Caco-2 (cell line): ENCODE data around the gene CCDC120. TPM values are rescaled to one million over a fixed set of nuclear protein-coding genes. Genes with fewer than 3 reads are reported as not detected.

Experiments
- BruUV-seq: library from RNA; stranded (reverse); fragments of 400-500 nt; replicated peaks from 2 replicates; lab custom pipeline; 2021; lab: Mats Ljungman, UMichigan
- CTCF ChIA-PET: fragments of 300-600 bp; sonication (Branson Sonifier 250); formaldehyde crosslinking; loops from one replicate; lab custom pipeline; 2022; ENCODE audit warnings: antibody characterized with exemption; lab: Charles Lee
- POLR2A ChIA-PET: fragments of 300-600 bp; sonication (Branson Sonifier 250); formaldehyde crosslinking; loops from one replicate; lab custom pipeline; 2022; ENCODE audit warnings: antibody characterized with exemption; lab: Charles Lee
- DNase-seq, 2 experiments: peaks; one replicate each; pipeline versions ENCODE4 v3.0.0 to v3.0.0-alpha.2; 2020 to 2022
- H3K27me3 ChIP-seq: replicated peaks from 2 replicates; pipeline ENCODE4 v1.6.0; 2011; ENCODE audit warnings: low read length; ENCODE audit not compliant: control insufficient read depth, insufficient read depth
- H3K36me3 ChIP-seq: 2 replicates; pipeline ENCODE4 v1.5.1; 2011; ENCODE audit warnings: low read length; ENCODE audit not compliant: control insufficient read depth, insufficient read depth
- H3K4me1 ChIP-seq: fragments of 250-450 bp; sonication (Bioruptor Pico); 2 replicates; pipeline ENCODE4 v1.5.1; 2020; ENCODE audit warnings: mild to moderate bottlenecking
- H3K4me3 ChIP-seq: 2 replicates; pipeline ENCODE4 v1.5.1; 2011; ENCODE audit warnings: low read depth, mild to moderate bottlenecking, control low read depth, low read length
- H3K9me3 ChIP-seq: fragments of 250-450 bp; sonication (Bioruptor Pico); 2 replicates; pipeline ENCODE4 v1.5.1; 2020; ENCODE audit warnings: mild to moderate bottlenecking, moderate library complexity
- H3K27ac Mint-ChIP-seq: one replicate; pipeline ENCODE4 v1.8.0; 2022; ENCODE audit warnings: mixed read lengths; ENCODE audit not compliant: unreplicated experiment
- H3K27me3 Mint-ChIP-seq: one replicate; pipeline ENCODE4 v1.8.0; 2022; ENCODE audit warnings: mixed read lengths; ENCODE audit not compliant: insufficient read depth, unreplicated experiment
- H3K36me3 Mint-ChIP-seq: one replicate; pipeline ENCODE4 v1.8.0; 2022; ENCODE audit warnings: mild to moderate bottlenecking, mixed read lengths; ENCODE audit not compliant: insufficient read depth, unreplicated experiment
- H3K4me1 Mint-ChIP-seq: one replicate; pipeline ENCODE4 v1.8.0; 2022; ENCODE audit warnings: low read depth, mixed read lengths; ENCODE audit not compliant: unreplicated experiment
- H3K4me3 Mint-ChIP-seq: one replicate; pipeline ENCODE4 v1.8.0; 2022; ENCODE audit warnings: mild to moderate bottlenecking, moderate library complexity, mixed read lengths; ENCODE audit not compliant: unreplicated experiment
- H3K9me3 Mint-ChIP-seq: one replicate; pipeline ENCODE4 v1.8.0; 2022; ENCODE audit warnings: mixed read lengths; ENCODE audit not compliant: unreplicated experiment
- intact Hi-C: fragments of 100-400 bp; cut with micrococcal nuclease; formaldehyde crosslinking; loops from one replicate; pipeline ENCODE4 v1.10.0; 2022; ENCODE audit not compliant: unreplicated experiment
- total RNA-seq: library from RNA; stranded (reverse); gene quantifications from 2 replicates; pipeline ENCODE4 v1.2.3, GENCODE V29; 2022
- TF ChIP-seq, protein P1 (sequence below), 2 experiments: fragments of 200-600 bp in 1 of 2; IDR thresholded peaks; 1 replicate in 1 of 2; 2 replicates in 1 of 2; pipeline versions ENCODE4 v1.5.1 to v1.8.0; 2011 to 2022; ENCODE audit warnings: antibody characterized with exemption in 1 of 2, control low read depth in 1 of 2, inconsistent platforms in 1 of 2, low read depth in 1 of 2, low read length in 1 of 2, mild to moderate bottlenecking in 1 of 2, moderate library complexity in 1 of 2; ENCODE audit not compliant: insufficient read depth in 1 of 2, severe bottlenecking in 1 of 2, unreplicated experiment in 1 of 2

Gene CCDC120
- total RNA-seq, 1 experiment from 2014 or later: 16.7 TPM

GRCh38 chrX:49071877-49072711 is 13.3 kb downstream of the CCDC120 start:
- DNase-seq: no peak
- BruUV-seq: no TSS peak
- TF ChIP-seq, protein P1, sequence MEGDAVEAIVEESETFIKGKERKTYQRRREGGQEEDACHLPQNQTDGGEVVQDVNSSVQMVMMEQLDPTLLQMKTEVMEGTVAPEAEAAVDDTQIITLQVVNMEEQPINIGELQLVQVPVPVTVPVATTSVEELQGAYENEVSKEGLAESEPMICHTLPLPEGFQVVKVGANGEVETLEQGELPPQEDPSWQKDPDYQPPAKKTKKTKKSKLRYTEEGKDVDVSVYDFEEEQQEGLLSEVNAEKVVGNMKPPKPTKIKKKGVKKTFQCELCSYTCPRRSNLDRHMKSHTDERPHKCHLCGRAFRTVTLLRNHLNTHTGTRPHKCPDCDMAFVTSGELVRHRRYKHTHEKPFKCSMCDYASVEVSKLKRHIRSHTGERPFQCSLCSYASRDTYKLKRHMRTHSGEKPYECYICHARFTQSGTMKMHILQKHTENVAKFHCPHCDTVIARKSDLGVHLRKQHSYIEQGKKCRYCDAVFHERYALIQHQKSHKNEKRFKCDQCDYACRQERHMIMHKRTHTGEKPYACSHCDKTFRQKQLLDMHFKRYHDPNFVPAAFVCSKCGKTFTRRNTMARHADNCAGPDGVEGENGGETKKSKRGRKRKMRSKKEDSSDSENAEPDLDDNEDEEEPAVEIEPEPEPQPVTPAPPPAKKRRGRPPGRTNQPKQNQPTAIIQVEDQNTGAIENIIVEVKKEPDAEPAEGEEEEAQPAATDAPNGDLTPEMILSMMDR (IDR thresholded peaks at IDR 0.05; ENCODE audit: insufficient read depth in 1 of 2, low read depth in 1 of 2, low read length in 1 of 2, severe bottlenecking in 1 of 2, unreplicated experiment in 1 of 2): no peak
- ChIA-PET POLR2A (interaction anchor here (0.7 kb wide), 1 partner anchor 19 kb away, joined by 3 read pairs; no protein-coding TSS in a partner anchor), CTCF (no interaction called here)
- no peaks in the 10 kb centered on the region for H3K9me3 ChIP-seq
- Mint-ChIP-seq H3K4me3 (no peak overlapping the region), H3K27ac (peak overlapping the region; percentile 71), H3K4me1 (peaks cover 9% of the 10 kb centered on the region), H3K27me3 (no peaks in the 10 kb centered on the region), H3K9me3 (no peaks in the 10 kb centered on the region), H3K36me3 (peaks cover 17% of the 10 kb centered on the region)
- H3K4me3 ChIP-seq: no peak overlapping the region
- intact Hi-C loops: no loop called here
- no peaks in the 10 kb centered on the region for H3K27me3 ChIP-seq
- no peaks in the 10 kb centered on the region for H3K36me3 ChIP-seq
- no peaks in the 10 kb centered on the region for H3K4me1 ChIP-seq

DNA sequence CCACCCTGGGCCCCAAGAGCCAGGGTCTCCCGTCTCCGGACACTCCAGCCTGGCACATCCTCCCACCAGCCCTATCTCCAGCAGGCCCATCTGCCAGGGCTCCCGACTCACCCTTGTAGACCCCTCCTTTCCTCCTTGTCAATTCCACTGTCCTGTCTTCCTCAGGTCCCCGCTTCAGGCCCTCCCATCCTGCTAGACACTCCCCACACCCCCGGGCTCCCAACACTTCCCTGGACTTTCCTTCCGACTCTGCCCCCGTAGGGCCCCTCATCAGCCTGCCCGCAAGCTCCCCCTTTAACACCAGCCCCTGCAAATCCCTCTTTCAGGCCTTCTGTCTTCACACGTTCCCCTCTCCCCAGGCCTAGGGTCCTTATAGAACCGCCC is 13.9 kb downstream of the CCDC120 start:
- no peak for DNase-seq
- peak overlapping the region; percentile 72 for H3K4me3 Mint-ChIP-seq
- H3K27me3 Mint-ChIP-seq: no peaks in the 10 kb centered on the region
- Histone ChIP-seq H3K4me3 (no peak overlapping the region), H3K36me3 (no peaks in the 10 kb centered on the region), H3K27me3 (no peaks in the 10 kb centered on the region), H3K4me1 (no peaks in the 10 kb centered on the region), H3K9me3 (no peaks in the 10 kb centered on the region)
- ChIA-PET CTCF (no interaction called here), POLR2A (interaction anchor here (0.7 kb wide), 1 partner anchor 19 kb away, joined by 3 read pairs; no protein-coding TSS in a partner anchor)
- intact Hi-C loops: no loop called here
- TF ChIP-seq, protein P1 (IDR thresholded peaks at IDR 0.05; ENCODE audit: insufficient read depth in 1 of 2, low read depth in 1 of 2, low read length in 1 of 2, severe bottlenecking in 1 of 2, unreplicated experiment in 1 of 2): no peak
- H3K27ac Mint-ChIP-seq: no peak overlapping the region
- H3K4me1 Mint-ChIP-seq: peaks cover 9% of the 10 kb centered on the region
- no TSS peak for BruUV-seq
- H3K36me3 Mint-ChIP-seq: peaks cover 17% of the 10 kb centered on the region
- no peaks in the 10 kb centered on the region for H3K9me3 Mint-ChIP-seq

DNA sequence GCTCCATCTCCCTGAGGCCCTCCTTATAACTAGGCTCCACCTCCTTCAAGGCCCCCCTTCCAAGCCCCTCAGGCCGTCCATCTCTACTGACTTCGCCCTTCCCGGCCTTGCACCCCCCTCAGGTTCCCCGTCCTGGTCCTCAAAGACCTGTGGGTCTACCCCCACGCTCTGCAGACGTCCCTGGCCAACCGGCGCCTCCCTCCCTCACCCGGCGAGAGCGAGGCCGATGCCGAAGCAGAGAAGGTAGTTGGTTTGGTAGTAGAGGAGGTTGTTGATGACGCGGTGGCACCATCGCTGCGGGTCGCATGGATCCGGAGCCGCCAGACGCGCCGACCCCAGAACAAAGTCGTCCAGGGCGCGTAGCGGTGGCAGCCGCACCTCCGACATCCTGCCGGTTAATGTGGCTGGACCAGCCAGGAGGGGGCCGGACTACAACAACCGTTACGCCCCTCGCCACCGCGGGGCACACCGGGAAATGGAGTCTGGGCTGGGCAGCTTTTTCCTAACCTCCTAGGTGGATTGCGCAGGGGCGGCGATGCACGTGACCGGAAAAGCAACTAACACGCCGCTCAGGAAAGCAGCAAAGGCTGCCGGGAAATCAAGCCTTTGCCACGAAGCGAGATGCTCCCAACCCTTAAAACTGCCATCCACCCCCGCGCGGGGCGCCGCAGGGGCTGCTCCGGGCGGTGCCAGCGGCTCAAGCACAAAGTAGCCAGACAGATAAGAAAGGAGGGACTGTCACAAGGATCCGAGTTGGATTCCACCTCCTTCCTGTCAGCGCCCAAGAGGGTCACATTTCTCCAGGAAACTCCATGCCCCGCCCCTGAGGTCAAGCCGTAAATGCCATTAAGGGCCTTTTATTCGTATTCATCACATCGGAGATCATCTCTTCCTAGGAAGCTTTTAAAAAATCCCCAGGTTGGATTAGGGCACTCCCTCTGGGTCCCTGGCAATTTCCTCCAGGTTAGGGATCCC is 15.1 kb downstream of the CCDC120 start, which contains the start of gene PRAF2:
Gene PRAF2 (minus strand): TSS at position 402 of the 975 bp plus-strand sequence. CDS start 15 bp downstream, at position 387.
- ChIA-PET CTCF (interaction anchor here (0.6 kb wide), 1 partner anchor 116 kb away, joined by 4 read pairs; no protein-coding TSS in a partner anchor), POLR2A (no interaction called here)
- Histone ChIP-seq H3K9me3 (no peaks in the 10 kb centered on the region), H3K27me3 (no peaks in the 10 kb centered on the region), H3K4me3 (peak within 1 kb of the TSS; percentile 50), H3K36me3 (no peaks in the 10 kb centered on the region), H3K4me1 (no peaks in the 10 kb centered on the region)
- TF ChIP-seq, protein P1 (IDR thresholded peaks at IDR 0.05; ENCODE audit: insufficient read depth in 1 of 2, low read depth in 1 of 2, low read length in 1 of 2, severe bottlenecking in 1 of 2, unreplicated experiment in 1 of 2): no peak
- H3K9me3 Mint-ChIP-seq: no peaks in the 10 kb centered on the region
- DNase-seq: peak; percentile 91 to 92
- no peaks in the 10 kb centered on the region for H3K27me3 Mint-ChIP-seq
- no TSS peak for BruUV-seq
- intact Hi-C loops: loop anchor here (1.0 kb wide), 1 partner anchor 31 kb away; the partner anchor contains the start of gene TFE3
- H3K27ac Mint-ChIP-seq: peak within 1 kb of the TSS; percentile 45
- peaks cover 17% of the 10 kb centered on the region for H3K36me3 Mint-ChIP-seq
- peaks cover 12% of the 10 kb centered on the region for H3K4me1 Mint-ChIP-seq
- peak within 1 kb of the TSS; percentile 72 for H3K4me3 Mint-ChIP-seq
